Activated T-cell treated with anti-CD3 and anti-CD28 coated beads for 4 hours (primary cell): ENCODE data around the gene KCNN3.

Source experiments
- DNase-seq: peaks from one replicate; pipeline ENCODE4 v3.0.0-alpha.2; 2020

KCNN3 gene

DNA sequence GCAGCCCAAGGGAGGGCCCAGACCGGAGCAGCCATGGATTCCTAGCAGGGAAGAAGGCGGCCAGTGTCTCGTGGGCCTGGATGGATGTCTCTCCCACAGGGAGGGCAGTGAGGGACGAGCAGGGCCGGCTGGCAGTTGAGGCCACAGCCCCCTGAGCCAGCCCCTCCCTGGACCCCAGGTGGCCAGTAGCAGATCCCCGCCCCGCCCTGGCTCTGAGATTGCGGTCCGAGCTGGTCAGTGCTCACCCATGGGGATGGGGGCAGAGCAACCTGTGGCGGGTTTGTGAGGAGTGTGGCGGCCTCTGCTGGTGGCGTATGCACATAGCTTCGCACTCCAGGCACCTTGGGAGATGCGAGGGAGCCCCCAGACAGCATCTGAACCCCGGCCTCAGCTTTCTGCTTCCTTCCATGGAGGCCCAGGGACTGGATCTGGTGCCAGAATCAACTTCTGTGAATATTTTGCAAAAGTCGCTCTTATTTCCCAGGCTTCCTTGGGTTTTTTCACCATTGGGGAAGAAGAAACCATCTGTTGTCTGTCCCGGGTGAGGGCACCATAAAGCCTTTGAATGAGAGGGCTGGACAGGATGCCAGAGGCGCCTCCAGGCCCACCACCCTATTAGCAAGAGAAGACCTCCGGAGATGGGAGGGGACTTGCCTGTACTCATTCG, 8.4 kb upstream of the KCNN3 start:
- peak; percentile 65 for DNase-seq

DNA sequence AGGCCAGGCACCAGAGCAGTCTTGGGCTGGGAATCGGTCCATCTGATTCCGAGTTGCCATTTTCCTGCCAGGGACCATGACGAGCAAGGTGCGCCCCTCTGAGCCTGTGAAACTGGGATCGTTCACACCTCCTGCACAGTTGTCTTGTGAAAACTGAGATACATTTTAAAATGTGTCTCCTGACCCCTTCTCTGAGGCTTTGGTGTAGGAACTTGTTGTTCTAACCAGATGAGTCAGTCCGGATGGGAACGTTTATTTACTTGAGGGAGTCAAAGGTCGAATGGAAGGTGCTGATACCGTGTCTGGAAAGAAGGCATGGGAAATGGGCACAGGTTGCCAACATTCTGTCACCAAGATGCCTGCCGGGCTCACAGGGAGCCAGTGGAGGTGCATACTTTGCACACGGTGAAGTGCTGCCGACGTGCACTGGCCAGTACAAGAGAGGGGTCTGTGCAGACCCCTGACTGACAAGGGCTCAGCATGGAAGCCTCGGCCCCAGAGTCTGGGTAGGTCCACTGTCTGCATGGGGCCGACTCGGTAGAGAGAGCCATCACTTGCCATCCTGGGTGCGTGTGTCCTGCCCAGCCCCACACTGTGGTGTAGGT, 7.4 kb upstream of the KCNN3 start:
- DNase-seq = no peak

DNA sequence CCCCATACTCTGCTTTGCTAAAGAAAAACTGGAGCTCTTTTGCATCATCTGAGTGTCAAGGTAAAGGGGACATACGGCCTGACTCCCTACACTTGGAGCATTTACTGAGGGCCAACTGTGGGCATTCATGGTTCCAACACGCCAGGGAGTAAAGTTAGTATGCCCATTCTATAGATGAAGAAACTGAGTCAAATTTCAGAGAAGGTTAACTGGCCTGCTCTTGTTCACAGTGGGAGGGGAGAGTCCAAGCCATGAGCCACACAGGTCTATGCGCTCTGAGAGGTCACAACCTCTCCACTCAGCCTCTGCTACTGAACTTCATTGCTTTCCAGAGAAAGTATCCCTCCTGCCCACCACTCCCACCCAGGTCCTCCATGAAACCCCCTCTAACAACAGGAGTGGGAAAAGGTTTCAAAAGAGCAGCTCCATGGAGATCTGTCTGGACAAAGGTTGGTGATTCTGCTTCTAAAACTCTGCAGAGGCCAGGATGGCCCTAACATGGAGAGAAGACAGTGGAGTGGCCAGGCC, 6.8 kb upstream of the KCNN3 start:
- no peak for DNase-seq

DNA sequence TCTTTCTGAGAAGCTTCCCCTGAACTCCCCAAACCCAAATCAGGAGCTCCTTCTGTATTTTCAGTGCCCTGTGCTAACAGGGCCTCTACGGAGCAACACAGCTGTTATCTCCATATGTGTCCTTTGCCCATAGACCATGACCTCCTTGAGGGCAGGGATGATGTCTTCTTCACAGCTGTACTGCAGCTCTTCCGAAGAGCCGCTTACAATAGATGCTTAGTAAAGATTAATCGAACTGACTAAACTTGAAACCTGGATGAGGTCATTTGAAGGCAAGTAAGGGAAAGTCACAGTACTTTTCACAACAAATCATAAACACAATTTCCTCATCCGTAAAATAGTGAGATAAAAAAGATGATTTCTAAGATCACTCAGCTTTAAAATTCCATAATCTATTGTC, 4.4 kb upstream of the KCNN3 start:
- DNase-seq = no peak

DNA sequence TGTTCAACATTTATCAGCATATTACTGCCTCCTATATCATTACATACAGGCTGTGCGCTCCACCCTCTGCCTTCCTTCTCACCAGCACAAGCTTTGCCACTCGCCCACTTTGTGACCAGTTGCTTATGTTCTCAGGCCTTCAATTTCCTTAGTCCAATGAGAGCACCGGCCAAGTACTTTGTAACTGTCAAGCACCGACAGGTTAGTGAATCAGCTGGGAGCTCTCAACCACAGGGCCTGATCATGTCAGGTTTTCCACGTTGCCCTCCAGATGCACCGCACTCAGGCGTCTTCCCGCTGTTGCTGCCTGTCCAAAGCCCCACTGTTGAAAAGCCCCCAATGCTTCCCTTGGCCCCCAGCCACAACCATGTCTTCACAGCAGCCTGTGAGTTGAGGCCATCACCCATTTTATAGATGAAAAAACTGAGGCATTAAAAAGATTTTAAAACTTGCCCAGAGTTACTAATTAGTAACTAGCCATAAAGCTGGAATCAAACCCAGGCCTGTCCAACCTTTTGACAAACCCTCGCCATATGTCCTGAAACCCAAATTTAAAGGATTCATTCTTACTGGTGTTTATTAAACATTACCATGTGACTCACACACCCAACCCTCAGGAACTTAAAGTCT, 3.4 kb upstream of the KCNN3 start:
- no peak for DNase-seq

DNA sequence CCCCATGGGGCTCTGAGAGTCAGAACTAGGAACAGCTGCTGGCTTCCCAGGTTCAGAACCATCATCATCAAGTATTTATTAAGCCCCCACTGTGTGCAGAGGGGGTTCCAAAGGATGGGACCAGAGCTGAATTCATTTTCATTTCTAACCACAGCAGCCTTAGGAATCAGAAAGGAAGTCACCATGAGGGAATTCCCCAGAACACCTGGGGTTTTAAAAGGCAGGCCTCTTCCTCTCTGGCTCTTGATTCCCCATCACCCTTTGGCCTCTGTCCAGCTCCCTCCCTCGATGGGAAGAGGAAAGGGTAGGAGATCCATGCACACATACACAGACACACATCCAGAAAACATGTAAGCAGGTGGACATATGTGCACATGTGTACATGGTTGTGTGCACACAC, 1.3 kb upstream of the KCNN3 start:
- DNase-seq = no peak

DNA sequence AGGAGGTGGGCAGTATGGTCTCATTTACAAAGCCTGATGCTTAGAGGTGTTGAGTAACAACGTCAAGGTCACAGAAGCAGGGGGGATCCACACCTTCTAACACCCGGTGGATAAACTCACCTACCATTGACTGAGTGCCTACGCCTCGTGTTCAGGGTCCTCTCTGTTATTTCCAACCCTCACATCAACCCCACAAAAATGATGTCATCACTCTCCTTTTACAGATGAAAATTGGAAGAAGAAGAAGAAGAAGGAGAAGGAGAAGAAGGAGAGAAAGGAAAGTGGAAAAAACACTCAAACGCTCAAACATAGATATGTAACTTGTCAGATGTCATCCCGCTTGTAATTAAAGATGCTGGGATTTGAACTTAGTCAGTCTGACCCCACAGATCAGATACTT, 653 bp upstream of the KCNN3 start:
- no peak for DNase-seq

DNA sequence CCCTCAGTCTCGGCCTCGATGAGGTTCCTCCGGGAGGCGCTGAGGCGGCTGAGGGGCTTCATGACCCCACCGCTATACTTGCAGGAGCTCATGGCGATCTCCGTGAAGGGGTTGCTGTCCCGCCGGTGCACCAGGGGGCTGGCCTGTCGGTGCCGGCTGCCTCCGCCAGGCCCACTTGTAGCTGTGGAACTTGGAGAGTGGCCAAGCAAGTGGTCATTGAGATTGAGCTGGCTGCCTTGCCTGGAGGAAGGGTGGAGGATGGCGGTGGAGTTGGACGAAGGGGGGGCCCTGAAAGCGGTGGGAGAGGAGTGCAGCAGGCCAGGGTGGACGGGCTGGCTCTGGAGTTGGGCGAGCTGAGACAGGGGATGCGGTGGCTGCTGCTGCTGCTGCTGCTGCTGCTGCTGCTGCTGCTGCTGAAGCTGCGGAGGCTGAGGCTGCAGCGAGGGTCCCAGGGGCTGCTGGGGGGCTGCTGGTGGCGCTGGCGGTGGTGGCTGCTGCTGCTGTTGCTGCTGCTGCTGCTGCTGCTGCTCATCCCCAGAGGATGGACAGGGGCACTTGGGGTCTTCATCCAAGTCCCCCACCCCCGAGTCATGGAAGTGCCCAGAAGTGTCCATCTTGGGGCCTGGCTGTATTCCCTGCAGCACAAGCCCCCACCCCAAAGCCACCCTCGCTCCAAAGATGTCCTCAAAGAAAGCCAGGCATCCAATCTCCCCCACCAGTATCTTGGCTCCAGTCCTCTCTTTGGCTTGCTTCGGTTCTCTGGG, 548 bp downstream of the KCNN3 start:
- no peak for DNase-seq

DNA sequence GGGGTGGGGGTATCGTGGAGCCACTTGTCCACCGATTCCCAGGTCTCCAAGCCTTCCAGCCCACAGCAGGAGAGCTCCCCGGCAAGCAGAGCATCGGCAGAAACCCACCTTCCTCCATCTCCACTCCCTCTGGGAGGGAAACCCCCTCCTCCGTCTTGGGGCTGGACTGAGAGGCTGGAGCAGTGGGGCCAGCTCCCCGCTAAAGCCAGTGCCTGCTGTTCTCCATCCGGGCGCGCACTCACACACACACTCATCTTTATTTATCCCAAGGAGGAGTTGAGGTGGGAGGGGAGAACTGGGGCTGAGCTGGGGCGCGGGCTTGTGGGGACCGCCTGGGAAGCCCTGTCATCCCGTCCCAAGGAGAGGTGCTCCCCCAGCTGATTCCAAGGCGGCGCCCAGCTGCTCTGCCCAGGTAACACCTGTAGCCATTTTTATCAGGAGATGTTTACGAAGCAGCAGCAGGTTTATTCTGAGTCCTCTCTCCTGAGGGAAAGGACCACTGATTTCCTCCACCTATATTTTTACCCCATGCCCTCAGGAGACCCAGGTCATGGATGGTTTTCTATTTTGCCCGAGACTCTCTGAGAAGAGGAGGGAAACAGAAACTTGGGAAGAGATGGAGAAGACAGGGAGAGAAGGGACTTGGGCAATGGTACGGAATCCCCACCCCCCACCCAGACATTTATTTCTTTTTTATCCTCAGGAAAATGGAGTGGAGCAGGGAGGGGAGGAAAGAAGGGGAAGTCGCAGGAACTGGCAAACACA, 2.1 kb downstream of the KCNN3 start:
- no peak for DNase-seq

DNA sequence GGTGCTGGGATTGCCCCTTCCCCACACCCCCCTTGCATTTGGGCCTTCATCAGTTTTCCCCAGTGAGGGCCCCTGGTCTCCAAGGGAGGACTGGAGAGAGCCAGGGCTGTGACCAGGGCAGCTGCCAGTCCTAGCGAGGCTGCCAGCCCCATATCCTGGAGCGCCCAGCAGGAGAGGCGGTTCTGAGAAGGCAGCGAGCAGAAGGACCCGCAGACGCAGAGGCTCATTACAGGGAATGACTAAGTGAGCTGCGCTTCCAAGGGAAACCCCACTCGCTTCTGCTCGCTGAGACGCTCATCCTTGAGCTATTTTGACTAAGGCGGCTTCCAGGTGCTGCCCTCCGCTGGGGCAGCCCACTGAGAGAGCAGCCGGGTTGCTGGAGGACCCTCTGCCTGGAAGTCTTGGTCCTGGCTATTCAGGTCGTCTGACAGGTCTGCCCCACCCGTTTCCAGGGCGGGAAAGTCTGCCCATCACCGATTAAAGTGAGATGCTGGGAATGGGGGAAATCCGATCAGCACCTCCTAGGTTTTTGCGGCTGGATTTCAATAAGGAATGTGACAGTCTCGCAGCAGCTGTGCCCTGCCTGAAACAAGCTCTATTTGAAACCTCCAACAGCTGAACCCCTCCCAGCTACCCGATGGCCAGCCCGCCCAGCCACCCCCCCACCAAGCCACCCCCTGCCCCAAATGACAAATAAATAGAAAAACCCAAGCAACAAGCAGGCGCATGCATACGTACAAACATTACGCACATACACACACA, 2.8 kb downstream of the KCNN3 start:
- no peak for DNase-seq

DNA sequence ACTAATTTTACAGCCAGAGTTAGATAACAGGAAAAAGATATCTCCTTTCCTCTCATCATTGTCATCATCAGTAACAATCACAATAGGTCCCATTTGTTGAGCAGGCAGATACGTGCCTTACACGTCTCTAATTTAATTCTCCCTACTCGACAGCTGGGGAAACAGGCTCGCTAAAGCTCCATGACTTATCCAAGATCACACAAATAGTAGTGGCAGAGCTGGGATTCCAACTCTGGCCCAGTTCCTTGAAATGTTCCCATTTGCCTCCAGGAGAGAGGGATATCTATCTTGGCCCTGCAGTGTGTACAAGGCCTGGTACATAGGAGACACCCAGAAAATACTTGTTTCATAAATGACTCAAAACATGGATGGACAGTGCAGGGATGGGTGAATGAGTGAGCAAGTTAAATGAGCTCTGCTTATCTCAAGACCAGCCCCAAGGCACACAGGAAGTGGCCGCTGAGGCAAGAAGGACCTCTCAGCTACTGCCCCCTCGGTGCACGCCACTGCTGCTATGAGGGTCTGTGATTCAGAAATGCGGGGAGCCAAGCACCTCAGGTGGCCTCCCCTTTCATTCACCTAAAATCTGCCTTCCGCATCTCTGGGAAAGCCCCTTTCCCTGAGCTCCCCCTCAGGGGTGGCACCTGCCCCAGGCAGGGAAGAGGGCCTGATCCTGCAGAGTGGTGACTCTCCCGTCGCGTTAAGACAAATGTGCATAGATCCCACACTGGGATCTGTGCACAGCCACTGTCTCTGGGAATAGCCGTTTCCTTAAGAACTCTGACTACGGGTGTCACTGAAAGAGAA, 3.6 kb downstream of the KCNN3 start:
- no peak for DNase-seq

DNA sequence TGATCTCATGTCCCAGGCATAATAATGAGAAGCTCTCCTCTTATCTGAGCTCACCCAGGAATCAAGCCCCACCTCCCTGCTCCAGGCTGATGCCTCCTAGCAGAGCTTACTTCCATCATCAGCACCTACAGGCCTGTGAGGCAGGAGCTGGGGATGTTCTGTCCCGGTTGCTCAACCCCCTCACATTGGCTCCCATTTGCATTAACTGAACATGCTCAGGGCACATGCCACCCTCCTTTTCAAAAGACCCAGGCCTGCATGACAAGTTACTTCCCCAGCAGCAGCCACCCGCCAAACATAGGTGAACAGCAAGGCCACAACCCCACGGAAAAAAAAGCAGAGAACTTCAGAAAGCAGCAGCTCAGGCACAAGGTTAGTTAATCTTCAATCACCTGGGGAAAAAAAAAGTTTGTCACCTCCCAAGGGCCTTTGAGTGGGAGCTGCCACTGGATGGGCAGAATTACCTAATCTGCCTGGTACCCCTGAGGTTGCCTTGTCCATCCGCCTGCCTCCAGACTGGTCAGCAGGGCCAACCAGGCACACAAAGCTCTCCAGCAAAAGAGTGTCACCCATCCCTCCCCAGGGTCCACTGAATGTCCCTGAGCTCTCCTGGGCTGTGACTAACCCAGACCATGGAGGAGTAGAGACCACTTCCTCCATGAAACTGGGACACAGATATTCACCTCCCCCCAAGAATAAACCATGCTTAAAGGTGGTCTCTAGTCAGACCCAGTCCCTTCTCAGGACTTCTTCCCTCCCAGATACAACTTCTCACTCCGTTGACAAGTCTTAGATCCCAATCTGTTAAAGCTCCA, 4.4 kb downstream of the KCNN3 start:
- DNase-seq = no peak

DNA sequence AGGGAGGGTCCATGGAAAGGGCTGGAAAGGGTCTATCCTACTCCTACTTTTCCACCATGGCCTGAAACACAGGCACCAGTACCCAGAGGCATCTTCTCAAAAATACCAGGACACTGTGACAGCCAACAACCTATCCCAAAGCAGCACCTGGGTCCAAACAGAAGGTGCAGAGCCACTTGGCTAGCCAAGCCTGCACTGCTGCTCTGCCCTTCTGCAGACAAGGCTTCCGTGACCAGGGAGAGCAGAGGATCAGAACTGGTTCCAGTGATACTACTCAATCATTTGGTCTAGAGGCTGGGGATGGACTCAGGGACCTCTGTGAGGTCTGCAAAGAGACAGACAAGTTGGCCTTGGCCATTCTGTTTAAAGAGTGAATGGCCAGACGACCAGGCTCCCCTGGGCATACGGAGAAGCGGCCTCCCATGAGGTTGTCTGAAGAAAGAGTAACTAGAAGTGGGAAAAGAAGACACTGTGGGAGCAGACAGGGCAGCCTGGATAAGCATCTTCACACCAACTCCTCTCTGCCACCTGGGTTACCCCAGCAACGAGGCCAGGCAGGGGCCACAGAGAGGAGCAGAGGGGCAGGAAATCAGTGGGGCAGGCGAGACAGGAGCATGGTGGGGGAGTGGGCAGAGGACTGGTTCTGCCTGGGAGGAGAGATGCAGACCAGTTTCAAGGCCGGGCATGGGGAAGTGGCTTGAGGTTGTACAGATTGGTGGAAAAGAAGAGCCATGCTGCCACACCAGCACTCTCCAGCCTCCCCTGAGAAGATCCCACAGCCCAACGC, 5.7 kb downstream of the KCNN3 start:
- DNase-seq = no peak

DNA sequence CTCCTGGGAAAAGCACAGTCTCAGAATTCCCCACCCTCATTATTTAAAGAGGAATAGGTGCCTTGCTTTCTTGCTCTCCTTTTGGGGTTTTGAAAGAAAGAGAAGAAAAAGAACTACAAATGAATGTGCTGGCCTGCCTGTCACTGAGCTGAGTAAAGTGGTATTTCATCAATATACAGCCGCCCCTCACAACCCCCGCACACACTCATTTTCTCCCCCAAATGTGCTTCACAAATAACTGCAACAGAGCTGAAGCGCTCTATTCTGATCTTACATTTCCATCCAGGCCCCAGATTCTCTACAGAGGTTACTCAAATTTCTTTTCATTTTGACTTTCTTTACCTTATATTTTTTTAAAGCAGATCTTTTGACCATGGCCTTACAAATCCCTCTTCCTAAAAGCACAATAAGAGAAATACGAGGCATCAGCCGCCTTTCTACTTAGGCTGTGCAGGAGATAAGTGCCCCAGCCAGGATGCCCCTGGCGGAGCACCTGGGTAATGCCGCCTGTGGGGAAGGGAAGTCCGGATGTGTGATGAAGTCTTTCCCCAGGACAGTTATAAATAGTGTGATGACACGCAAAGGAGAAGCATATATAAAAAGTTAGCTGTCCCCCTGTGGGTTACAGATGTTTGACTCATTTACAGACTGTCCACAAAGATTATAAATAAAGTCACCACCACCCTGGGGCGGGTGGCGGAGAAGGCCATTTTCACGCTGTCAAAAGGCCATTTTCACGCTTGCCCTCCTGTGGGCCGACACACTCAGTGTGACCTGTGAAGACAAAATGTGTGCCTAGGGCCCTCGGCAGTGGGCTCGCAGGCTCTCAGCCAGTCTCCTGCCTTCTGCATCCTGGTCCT, 6.5 kb downstream of the KCNN3 start:
- DNase-seq = no peak

DNA sequence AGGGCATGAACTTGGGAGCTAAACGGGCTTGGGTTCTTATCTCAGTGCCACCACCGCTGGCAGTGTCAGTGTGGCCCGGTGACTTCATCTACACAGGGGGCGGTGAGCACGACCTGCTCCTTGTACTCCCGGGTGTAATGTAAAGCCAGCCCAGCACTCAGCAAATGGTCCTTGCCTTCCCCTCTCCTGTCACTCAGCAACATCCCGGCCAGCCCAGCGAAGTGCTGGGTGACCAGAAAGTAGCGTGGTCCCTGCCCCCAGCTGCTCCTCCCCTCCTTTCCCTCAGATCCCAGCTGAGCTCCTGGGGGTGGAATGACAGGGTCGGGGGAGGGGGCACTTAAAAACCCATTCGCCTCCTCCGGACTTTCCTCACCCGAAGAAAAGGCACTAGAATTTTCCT, 7.2 kb downstream of the KCNN3 start:
- no peak for DNase-seq

DNA sequence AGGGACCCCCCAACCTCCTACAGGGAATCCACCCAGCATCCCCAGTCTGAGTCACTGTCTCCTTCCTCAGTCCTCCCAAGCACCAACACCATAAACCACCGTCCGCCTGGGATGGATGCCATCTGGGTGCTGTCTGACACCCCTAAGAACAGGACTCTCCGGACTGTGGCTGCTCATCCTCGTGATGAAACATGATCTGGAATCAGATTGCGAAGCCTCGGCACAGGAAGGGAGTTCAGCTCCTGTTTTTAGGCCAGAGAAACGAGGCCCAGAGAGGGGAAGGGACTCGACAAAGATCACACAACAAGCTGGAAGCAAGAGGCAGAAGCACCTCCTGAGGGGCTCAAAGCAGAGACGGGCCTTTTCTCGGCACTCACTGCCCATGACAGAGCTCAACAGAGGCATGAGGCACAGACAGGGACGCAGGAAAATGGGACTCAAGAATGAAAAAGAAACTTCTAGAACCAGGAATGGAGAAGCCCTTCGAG, 8.4 kb downstream of the KCNN3 start:
- no peak for DNase-seq

DNA sequence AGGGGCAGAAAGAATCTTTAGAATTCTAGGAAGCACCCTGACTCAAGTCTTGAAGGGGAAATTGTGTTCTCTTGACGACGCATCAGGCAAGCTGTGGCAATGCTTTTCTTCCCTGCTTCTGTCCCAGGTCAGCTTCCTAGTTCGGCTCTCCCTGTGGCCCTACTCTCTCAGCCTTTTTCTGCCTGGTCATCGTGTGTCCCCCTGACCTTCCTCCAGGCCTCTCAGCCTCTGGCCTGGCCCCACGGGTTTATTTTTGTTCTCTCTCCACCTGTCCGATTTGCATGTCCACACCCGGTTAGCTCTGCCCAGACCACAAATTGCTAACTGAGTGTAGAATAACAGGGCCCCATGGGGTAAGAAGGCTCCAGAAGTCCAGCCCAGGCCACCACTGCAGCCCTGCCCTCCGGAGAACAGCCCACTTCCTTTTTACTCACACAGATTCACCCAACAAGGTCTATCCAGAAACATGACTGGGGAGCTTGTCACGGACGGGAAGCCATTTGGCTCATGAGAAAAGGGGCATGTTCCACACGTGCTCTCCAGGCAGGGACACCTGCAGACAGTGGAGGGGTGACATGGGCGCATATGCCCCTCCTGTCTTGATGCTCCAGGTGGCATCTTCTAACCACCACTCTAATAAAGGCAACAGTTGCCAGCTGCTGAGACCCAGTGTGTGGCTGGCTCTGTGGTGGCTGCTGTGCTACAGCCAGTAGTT, 9.8 kb downstream of the KCNN3 start:
- no peak for DNase-seq

DNA sequence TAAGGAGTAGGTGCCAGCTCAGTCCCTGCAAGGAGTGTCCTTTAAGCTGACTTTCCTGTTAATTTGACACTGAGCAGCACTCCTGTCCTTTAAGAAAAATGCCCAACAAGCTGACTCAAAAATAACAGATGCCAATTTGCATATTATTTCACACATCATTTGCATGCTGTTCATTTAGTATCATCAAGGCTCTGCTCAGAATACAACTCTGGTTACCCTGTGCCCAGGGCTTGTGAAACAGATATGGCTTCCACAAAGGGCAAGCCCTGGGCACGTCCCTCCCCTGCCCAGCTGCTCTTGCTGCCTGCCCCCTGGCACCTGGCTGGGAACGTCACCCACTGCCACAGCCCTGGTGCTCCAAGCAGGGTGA, 10.3 kb downstream of the KCNN3 start:
- DNase-seq = no peak
